Adrenal gland (tissue), 12 donors: ENCODE measurements around the gene IFNG. TPM values are rescaled to one million over a fixed set of nuclear protein-coding genes. Genes with fewer than 3 reads are reported as not detected.

ENCODE experiments used
- DNase-seq, 7 donors: peaks; one replicate each; pipeline ENCODE4 v3.0.0-alpha.2; 2019 to 2020
- H3K27ac ChIP-seq, 5 donors: fragments of 200-600 bp; sonication (generic) in 4 of 5; 1 replicate in 3 of 5; 2 replicates in 2 of 5; pipeline versions ENCODE4 v1.5.1 to v1.8.0; 2016 to 2020; ENCODE audit warnings: mild to moderate bottlenecking in 1 of 5
- H3K27me3 ChIP-seq: fragments of 200-600 bp; 2 replicates; pipeline ENCODE4 v1.8.0; 2021
- H3K36me3 ChIP-seq, 2 donors: fragments of 200-600 bp; replicated peaks in 1 of 2; 1 replicate in 1 of 2; 2 replicates in 1 of 2; pipeline versions ENCODE4 v1.5.1 to v1.8.0; 2018 to 2022
- H3K4me1 ChIP-seq, 2 donors: fragments of 200-600 bp; replicated peaks in 1 of 2; 1 replicate in 1 of 2; 2 replicates in 1 of 2; pipeline versions ENCODE4 v1.5.1 to v1.8.0; 2018 to 2021
- H3K4me3 ChIP-seq, 4 donors: fragments of 200-600 bp; sonication (generic) in 3 of 4; one replicate each; pipeline ENCODE4 v1.5.1; 2016 to 2018
- H3K9me3 ChIP-seq, 3 donors: fragments of 200-600 bp; sonication (generic) in 1 of 3; replicated peaks in 1 of 3; 1 replicate in 2 of 3; 2 replicates in 1 of 3; pipeline versions ENCODE4 v1.5.1 to v1.8.0; 2016 to 2021
- CTCF ChIP-seq, 6 experiments: fragments of 450-650 bp in 4 of 6; fragments of 200-600 bp in 2 of 6; sonication (generic) in 1 of 6; IDR thresholded peaks; 1 replicate in 5 of 6; 2 replicates in 1 of 6; pipeline versions ENCODE4 v1.5.1 to v1.8.0; 2016 to 2021; ENCODE audit warnings: antibody characterized with exemption in 6 of 6, mild to moderate bottlenecking in 2 of 6, moderate library complexity in 1 of 6
- POLR2A ChIP-seq, 2 donors: fragments of 450-650 bp; IDR thresholded peaks; one replicate each; pipeline ENCODE4 v1.6.1; 2017; ENCODE audit warnings: antibody characterized with exemption in 2 of 2, mild to moderate bottlenecking in 2 of 2, moderate library complexity in 1 of 2
- WGBS, 4 donors: extraction: QIAGEN DNeasy Blood & Tissue Kit in 2 of 4; methylation state at CpG; one replicate each; pipeline versions ENCODE4 v1.1.5 to v1.1.7; 2013 to 2017; 5-methylcytosine and 5-hydroxymethylcytosine counted together
- intact Hi-C, 2 donors: fragments of 100-400 bp; cut with DNase I; formaldehyde crosslinking; loops; one replicate each; pipeline versions ENCODE4 v1.14.1 to v1.15.0; 2022 to 2023
- polyA plus RNA-seq, 3 donors: library from polyadenylated mRNA; stranded (reverse); fragments of 200-250 nt in 2 of 3; fragments of 350-450 nt in 1 of 3; fragmentation: Illumina TruSeq in 1 of 3; extraction: RNeasy Lipid Tissue Mini Kit (QIAGEN cat#74804) in 1 of 3; gene quantifications; one replicate each; pipeline ENCODE4 v1.2.3, GENCODE V29; 2013 to 2014
- total RNA-seq, 9 donors: library from RNA; depleted of rRNA in 4 of 9; stranded (reverse); fragments of >200 nt in 4 of 9; fragments of 120-200 nt in 1 of 9; fragmentation: NEBNext Ultra II Directional in 1 of 9; extraction: Animal tissue kit (Norgen Biotek cat#: 25700) in 1 of 9; gene quantifications; one replicate each; pipeline versions ENCODE4 v1.1.0 to v1.2.4, GENCODE V29; 2013 to 2023
- donor health status: healthy with polysubstance abuse.
- donor health status: Bipolar disorder and iron deficiency.
- donor health status: DM: yes; HTN: yes; CAD: no.
- donor health status: DM: no; HTN: no; CAD: no.
- donor health status: DM: no; HTN: no; CAD: no.
- donor health status: DM: yes; HTN: yes; CAD: no.

Gene IFNG
- total and polyA plus RNA-seq, 12 donors = 0.29 to 0.47 (median 0.46) TPM; not detected in 9

GRCh38 chr12:68203460-68203875, 43.9 kb upstream of the IFNG start:
- TF ChIP-seq CTCF (IDR thresholded peaks at IDR 0.05) (no peak), POLR2A (IDR thresholded peaks at IDR 0.05) (no peak)
- no peaks in the 10 kb centered on the region for H3K4me1 ChIP-seq
- no peak overlapping the region for H3K27ac ChIP-seq
- peaks cover 14% of the 10 kb centered on the region for H3K27me3 ChIP-seq
- intact Hi-C loops = no loop called here
- no peak for DNase-seq
- H3K36me3 ChIP-seq = no peaks in the 10 kb centered on the region
- 48 to 60% (median 60%) methylated on average over 5 of the region's 5 CpGs for WGBS, 4 donors
- no peak overlapping the region for H3K4me3 ChIP-seq
- H3K9me3 ChIP-seq = no peaks in the 10 kb centered on the region

GRCh38 chr12:68200854-68201253, 41.3 kb upstream of the IFNG start:
- H3K27ac ChIP-seq = no peak overlapping the region
- TF ChIP-seq POLR2A (IDR thresholded peaks at IDR 0.05) (no peak), CTCF (IDR thresholded peaks at IDR 0.05) (no peak)
- DNase-seq = no peak
- H3K4me3 ChIP-seq = no peak overlapping the region
- H3K27me3 ChIP-seq = no peaks in the 10 kb centered on the region
- H3K9me3 ChIP-seq = no peaks in the 10 kb centered on the region
- no peaks in the 10 kb centered on the region for H3K4me1 ChIP-seq
- H3K36me3 ChIP-seq = no peaks in the 10 kb centered on the region
- intact Hi-C loops = no loop called here
- WGBS, 4 donors = 75 to 82% (median 78%) methylated on average over 2 of the region's 2 CpGs

DNA sequence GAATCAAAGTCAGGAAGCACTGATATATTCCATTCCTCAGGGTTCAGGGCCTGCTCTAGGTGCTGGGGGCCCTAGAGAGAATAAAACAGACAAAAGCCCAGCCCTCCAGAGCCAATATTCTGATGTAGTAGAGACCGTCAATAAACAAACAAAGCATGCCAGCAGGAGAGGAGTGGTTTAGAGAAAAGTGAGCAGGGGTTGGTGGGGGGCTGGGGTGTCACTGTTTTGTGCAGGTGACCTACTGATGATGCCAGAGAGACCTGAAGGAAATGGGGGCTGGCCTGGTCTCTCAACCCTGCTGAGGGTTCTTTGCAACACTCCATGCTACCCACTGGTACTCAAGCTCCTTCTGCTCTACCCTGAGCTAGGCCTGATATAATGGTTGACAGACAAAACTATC, 39.6 kb upstream of the IFNG start:
- no peak overlapping the region for H3K27ac ChIP-seq
- intact Hi-C loops = no loop called here
- no peaks in the 10 kb centered on the region for H3K36me3 ChIP-seq
- no peaks in the 10 kb centered on the region for H3K9me3 ChIP-seq
- no peaks in the 10 kb centered on the region for H3K4me1 ChIP-seq
- 93 to 100% (median 98%) methylated on average over 1 of the region's 1 CpG for WGBS, 4 donors
- TF ChIP-seq CTCF (IDR thresholded peaks at IDR 0.05) (no peak), POLR2A (IDR thresholded peaks at IDR 0.05) (no peak)
- no peak overlapping the region for H3K4me3 ChIP-seq
- H3K27me3 ChIP-seq = no peaks in the 10 kb centered on the region
- DNase-seq = no peak

DNA sequence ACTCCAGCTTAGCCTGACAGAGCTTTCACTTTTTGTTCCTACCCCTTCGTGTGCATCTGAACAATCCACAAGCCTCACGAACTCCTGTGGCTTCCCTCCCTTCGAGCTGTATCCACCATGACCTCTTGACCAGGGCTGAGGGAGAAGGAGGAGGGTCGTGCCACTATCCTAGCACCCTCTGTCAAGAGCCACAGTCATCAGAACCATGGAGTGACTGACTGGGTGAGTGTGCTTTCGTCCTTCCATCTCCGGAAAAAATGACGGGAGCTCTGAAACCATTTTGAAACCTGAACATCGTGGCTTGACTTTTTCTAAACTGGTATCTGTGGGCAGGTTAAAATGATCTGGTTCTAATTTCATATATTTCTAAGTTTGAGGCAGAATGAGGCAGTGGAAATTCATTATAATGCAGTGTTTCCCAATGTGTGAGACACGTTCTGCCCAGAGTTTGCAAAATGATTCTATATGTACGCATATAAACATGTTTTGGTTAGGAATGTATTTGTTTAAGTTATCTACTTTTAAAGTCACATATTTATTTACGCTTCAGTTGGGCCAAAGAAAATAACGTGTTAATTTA, 39.1 kb upstream of the IFNG start:
- TF ChIP-seq CTCF (IDR thresholded peaks at IDR 0.05) (no peak), POLR2A (IDR thresholded peaks at IDR 0.05) (no peak)
- no peaks in the 10 kb centered on the region for H3K9me3 ChIP-seq
- intact Hi-C loops = no loop called here
- no peaks in the 10 kb centered on the region for H3K27me3 ChIP-seq
- no peak overlapping the region for H3K27ac ChIP-seq
- no peaks in the 10 kb centered on the region for H3K36me3 ChIP-seq
- no peak overlapping the region for H3K4me3 ChIP-seq
- no peak for DNase-seq
- WGBS, 4 donors = 67 to 74% (median 73%) methylated on average over 12 of the region's 12 CpGs
- H3K4me1 ChIP-seq = no peaks in the 10 kb centered on the region
